Retinal pigment epithelial cell (primary cell): ENCODE results near the gene TNFRSF8.

ENCODE experiments used
- DNase-seq: peaks from one replicate; pipeline ENCODE4 v3.0.0-alpha.2; 2010; ENCODE audit warnings: low read depth
- H3K4me3 ChIP-seq: 2 replicates; pipeline ENCODE4 v1.5.1; 2011; ENCODE audit warnings: mild to moderate bottlenecking, low read length, control low read depth, moderate library complexity
- CTCF ChIP-seq: conservative IDR thresholded peaks from 2 replicates; pipeline ENCODE4 v1.5.1; 2011; ENCODE audit warnings: low read depth, low read length, control low read depth, inconsistent platforms

TNFRSF8 gene

GRCh38 chr1:12135612-12136011 lies 72.5 kb downstream of the TNFRSF8 start:
- H3K4me3 ChIP-seq: no peak overlapping the region
- TF ChIP-seq CTCF: no peak
- DNase-seq: no peak

GRCh38 chr1:12136916-12137610 lies 74.0 kb downstream of the TNFRSF8 start:
- DNase-seq: no peak

GRCh38 chr1:12138196-12139168 lies 75.4 kb downstream of the TNFRSF8 start:
- no peak for DNase-seq
- no peak overlapping the region for H3K4me3 ChIP-seq
- TF ChIP-seq CTCF: no peak

More at GRCh38 chr1:12136916-12137610, 74.0 kb downstream of the TNFRSF8 start:
- no peak overlapping the region for H3K4me3 ChIP-seq
- TF ChIP-seq CTCF: no peak

- no peak for DNase-seq
Measured at GRCh38 chr1:12140016-12140415, 76.9 kb downstream of the TNFRSF8 start.

GRCh38 chr1:12140515-12141162 lies 77.5 kb downstream of the TNFRSF8 start:
- H3K4me3 ChIP-seq: no peak overlapping the region
- TF ChIP-seq CTCF: no peak
- no peak for DNase-seq

More at GRCh38 chr1:12140016-12140415, 76.9 kb downstream of the TNFRSF8 start:
- H3K4me3 ChIP-seq: no peak overlapping the region
- TF ChIP-seq CTCF: no peak

- H3K4me3 ChIP-seq: no peak overlapping the region
- DNase-seq: no peak
- TF ChIP-seq CTCF: no peak
Measured at GRCh38 chr1:12141163-12141850, 78.2 kb downstream of the TNFRSF8 start.
